ENCODE results near the gene BMI1.

DNA sequence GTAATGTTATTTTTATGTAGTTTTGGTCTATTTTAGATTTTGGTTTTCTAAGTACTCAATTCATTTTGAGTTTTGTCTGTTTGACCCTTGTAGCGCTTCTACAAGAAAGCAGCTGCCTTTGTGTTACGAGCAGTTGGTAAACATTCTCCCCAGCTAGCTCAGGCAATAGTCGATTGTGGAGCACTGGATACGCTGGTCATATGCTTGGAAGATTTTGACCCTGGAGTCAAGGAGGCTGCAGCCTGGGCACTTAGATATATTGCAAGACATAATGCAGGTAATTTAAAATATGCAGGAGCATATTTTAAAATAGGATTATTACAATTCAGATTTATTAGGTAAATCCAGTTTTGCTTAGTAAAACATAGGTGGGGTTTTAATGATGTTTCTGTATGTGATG lies 47.5 kb downstream of the BMI1 start:
- TF ChIP-seq POLR2A (IDR thresholded peaks at IDR 0.05): no peak
- TF ChIP-seq, protein P1, sequence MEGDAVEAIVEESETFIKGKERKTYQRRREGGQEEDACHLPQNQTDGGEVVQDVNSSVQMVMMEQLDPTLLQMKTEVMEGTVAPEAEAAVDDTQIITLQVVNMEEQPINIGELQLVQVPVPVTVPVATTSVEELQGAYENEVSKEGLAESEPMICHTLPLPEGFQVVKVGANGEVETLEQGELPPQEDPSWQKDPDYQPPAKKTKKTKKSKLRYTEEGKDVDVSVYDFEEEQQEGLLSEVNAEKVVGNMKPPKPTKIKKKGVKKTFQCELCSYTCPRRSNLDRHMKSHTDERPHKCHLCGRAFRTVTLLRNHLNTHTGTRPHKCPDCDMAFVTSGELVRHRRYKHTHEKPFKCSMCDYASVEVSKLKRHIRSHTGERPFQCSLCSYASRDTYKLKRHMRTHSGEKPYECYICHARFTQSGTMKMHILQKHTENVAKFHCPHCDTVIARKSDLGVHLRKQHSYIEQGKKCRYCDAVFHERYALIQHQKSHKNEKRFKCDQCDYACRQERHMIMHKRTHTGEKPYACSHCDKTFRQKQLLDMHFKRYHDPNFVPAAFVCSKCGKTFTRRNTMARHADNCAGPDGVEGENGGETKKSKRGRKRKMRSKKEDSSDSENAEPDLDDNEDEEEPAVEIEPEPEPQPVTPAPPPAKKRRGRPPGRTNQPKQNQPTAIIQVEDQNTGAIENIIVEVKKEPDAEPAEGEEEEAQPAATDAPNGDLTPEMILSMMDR (IDR thresholded peaks at IDR 0.05): no peak
